Measurements from ENCODE around the gene AMMECR1L. TPM values are rescaled to one million over a fixed set of nuclear protein-coding genes. Genes with fewer than 3 reads are reported as not detected.

Gene AMMECR1L
- total RNA-seq, 8 experiments from 2014 or later, result 9.5 to 23.5 (median 14.7) TPM

DNA sequence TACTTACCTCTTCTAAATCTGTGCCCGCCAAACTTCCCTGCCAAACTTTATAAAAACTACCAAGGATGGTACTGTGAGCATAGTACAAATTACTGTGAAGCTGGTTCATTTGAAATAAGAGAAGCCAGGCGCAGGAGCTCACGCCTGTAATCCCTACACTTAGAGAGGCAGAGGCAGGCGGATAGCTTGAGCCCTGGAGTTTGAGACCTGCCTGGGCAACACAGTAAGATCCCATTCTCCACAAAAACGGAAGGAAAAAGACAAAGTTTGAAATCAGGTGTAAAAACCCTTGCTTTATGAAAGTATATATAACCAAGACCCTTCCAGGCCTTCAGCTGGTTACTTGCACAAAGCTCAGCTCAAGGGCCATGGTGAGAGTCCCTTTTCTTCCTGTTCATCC lies 5.9 kb downstream of the AMMECR1L start:
- Histone ChIP-seq H3K4me1 (replicated peaks in 1 of 2) (peaks cover 14 to 18% of the 10 kb centered on the region in 2 donors), H3K27ac (no peak overlapping the region), H3K4me3 (no peak overlapping the region)
- ATAC-seq (replicated peaks in 6 of 8), result no peak
- 0 to 100% (median 89%) methylated on average over 1 to 5 of the region's 5 CpGs; no CpG with 5 or more reads in 3 of the 10 experiments for WGBS, 10 experiments
- in situ Hi-C loops (cut with MboI; ENCODE audit: low pct_unique_long_range_greater_than_20kb in 2 of 9, low sequenced_read_pairs in 9 of 9, unreplicated experiment in 9 of 9), result no loop called here

DNA sequence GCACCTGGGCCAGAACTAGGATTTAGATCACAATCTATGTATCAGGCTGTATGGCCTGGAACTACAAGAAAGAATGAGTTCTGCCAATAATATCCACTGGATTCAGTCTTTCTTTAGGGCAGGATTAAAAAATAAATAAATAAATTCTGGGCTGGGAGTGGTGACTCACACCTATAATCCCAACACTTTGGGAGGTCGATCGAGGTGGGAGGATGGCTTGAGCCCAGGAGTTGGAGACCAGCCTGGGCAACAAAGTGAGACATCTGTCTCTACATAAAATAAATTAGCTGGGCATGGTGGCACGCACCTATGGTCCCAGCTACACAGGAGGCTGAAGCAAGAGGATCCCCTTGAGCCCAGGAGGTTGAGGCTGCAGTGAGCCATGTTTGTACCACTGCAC lies 8.1 kb downstream of the AMMECR1L start:
- 90 to 100% (median 96%) methylated on average over 1 to 3 of the region's 3 CpGs; no CpG with 5 or more reads in 4 of the 10 experiments for WGBS, 10 experiments
- no peak for ATAC-seq (replicated peaks in 6 of 8)
- Histone ChIP-seq H3K27ac (no peak overlapping the region), H3K4me3 (no peak overlapping the region), H3K4me1 (replicated peaks in 1 of 2) (peaks cover 13 to 16% of the 10 kb centered on the region in 2 donors)
- in situ Hi-C loops (cut with MboI; ENCODE audit: low pct_unique_long_range_greater_than_20kb in 2 of 9, low sequenced_read_pairs in 9 of 9, unreplicated experiment in 9 of 9), result no loop called here

DNA sequence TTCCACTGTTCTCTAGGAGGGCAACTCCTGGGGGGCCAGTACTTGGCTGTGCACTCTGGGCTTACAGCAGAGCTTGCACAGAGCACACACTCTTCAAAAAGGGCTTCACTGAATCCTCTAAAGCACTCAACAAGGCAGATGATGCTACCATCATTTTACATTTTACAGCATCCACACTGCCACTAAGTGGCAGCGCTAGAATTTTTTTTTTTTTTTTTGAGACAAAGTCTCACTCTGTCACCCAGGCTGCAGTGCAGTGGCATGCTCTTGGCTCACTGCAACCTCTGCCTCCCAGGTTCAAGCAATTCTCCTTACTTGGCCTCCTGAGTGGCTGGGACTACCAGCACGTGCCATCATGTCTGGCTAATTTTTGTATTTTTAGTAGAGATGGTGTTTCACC lies 8.6 kb downstream of the AMMECR1L start:
- 80 to 100% (median 96%) methylated on average over 1 to 2 of the region's 2 CpGs; no CpG with 5 or more reads in 4 of the 10 experiments for WGBS, 10 experiments
- no peak overlapping the region for H3K4me3 ChIP-seq
- H3K27ac ChIP-seq, result no peak overlapping the region
- ATAC-seq (replicated peaks in 6 of 8), result no peak
- in situ Hi-C loops (cut with MboI; ENCODE audit: low pct_unique_long_range_greater_than_20kb in 2 of 9, low sequenced_read_pairs in 9 of 9, unreplicated experiment in 9 of 9), result no loop called here
- peaks cover 13 to 16% of the 10 kb centered on the region in 2 donors for H3K4me1 ChIP-seq (replicated peaks in 1 of 2)

DNA sequence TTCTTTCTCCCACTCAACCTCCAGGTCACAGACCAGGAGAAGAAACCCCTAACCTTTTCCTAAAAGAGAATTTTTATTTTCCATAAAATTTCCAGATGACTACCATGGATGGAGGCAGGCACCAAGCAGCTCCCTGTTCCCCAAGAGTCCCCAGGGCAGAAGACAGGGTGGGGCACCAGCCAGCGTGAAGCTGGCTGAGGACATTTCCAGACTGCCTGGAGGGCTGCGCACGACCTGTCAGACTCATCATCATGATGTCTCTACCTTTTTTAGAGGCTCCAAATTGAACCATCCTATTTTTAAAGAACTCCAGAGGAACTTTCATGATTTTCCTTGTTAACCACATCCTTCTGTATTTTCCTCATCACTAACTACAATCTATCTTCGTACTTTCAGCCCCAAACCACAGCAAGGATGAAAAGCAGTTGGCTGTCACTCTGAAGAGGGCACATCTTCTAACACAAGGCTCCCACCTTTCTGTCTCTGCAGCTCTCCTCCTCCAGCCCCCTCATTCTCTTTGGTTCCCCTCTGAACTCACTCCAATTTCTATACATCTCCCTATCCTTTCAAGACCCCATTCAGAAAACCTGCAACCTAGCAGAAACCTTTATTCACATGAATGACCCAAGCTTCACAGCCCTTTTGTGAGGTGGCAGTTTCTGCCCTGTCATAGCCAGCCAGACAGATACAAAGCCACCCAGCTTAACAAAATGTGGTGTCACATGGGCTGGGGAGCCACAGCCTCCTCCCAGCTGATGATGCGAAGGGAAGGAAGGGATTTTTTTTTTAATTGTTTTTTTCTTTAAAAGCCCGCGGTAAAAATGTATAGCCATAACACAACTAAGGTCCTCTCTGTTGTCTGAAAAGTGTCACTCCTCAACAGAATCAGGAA lies 11.1 kb downstream of the AMMECR1L start:
- peaks cover 13 to 16% of the 10 kb centered on the region in 2 donors for H3K4me1 ChIP-seq (replicated peaks in 1 of 2)
- 10 to 100% (median 65%) methylated on average over 2 to 6 of the region's 7 CpGs for WGBS, 10 experiments
- peak in 7 of 8 experiments; percentile 62 to 98 (median 94) for ATAC-seq (replicated peaks in 6 of 8)
- in situ Hi-C loops (cut with MboI; ENCODE audit: low pct_unique_long_range_greater_than_20kb in 2 of 9, low sequenced_read_pairs in 9 of 9, unreplicated experiment in 9 of 9), result no loop called here
- no peak overlapping the region for H3K4me3 ChIP-seq
- H3K27ac ChIP-seq, result peak overlapping the region; percentile 45

DNA sequence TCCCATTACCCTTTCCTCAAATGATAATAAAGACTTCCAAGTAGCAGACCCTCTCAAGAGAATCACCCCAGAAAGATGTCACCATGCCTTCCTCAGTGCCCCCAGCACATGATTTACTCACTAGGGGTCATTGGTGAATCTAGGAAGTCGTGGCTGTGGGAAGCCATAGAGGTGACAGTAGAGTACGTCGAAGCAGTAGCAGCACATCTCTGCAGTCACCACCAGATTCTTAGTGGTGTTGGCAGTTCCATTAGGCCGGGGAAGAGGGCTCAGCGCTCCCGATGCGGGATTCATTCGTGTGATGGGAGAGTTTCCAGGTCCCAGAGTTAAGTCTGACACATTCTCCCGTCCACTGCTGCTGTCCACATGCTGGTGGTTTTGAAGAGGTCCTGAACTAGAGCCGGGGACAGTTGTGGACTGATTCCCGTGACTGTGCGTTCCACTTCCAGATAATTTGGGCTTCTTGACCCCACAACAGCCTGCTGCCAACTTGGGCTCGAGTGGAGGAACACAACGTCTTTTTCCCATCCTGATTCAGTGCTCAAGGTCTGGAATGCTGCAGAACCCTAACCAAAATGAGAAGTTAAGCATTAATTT lies 12.0 kb downstream of the AMMECR1L start:
- WGBS, 10 experiments, result 50 to 100% (median 83%) methylated on average over 1 to 5 of the region's 14 CpGs; no CpG with 5 or more reads in 5 of the 10 experiments
- in situ Hi-C loops (cut with MboI; ENCODE audit: low pct_unique_long_range_greater_than_20kb in 2 of 9, low sequenced_read_pairs in 9 of 9, unreplicated experiment in 9 of 9), result no loop called here
- H3K27ac ChIP-seq, result no peak overlapping the region

DNA sequence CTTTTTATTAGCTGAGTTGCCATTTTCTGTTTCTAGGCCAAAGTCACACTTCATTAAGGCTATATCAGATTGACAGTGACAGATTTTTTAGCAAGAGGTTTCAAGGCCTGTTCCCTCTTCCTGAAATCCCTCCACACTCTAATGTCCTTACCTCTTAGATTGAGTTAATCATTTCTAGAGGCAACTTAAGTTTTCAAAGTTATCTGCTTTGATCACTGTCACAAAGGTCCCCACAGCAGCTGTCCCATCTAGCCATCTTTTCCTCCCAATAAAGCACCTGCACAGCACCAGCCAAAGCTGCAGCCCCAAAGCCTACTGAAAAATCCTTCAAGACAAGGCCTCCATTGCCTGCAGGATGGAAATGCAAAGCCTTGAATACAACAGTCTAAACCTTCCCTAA lies 13.4 kb downstream of the AMMECR1L start:
- no peak overlapping the region for H3K27ac ChIP-seq
- peaks cover 13 to 16% of the 10 kb centered on the region in 2 donors for H3K4me1 ChIP-seq (replicated peaks in 1 of 2)
- H3K4me3 ChIP-seq, result no peak overlapping the region
- in situ Hi-C loops (cut with MboI; ENCODE audit: low pct_unique_long_range_greater_than_20kb in 2 of 9, low sequenced_read_pairs in 9 of 9, unreplicated experiment in 9 of 9), result no loop called here
- no peak for ATAC-seq (replicated peaks in 6 of 8)

More for the DNA sequence above, 12.0 kb downstream of the AMMECR1L start:
- H3K4me1 ChIP-seq (replicated peaks in 1 of 2), result peaks cover 13 to 16% of the 10 kb centered on the region in 2 donors
- H3K4me3 ChIP-seq, result no peak overlapping the region
- no peak for ATAC-seq (replicated peaks in 6 of 8)

DNA sequence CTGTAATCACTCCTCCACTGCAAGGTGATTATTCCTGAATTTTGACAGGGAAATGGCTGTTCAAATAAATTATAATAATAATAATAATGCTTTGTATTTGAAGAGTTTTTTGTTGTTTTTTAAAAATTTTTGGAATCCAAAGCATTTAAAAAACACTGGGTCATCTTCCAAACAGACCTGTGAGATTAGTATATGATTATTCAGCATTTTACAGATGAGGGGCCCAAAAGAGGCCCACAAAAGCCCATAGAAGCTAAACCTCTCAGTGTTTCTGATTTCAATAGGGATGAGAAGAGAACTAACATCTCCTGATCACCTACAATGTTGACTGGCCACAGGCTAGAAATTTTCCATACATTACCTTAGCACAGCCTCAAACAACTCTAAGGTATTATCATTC lies 19.8 kb downstream of the AMMECR1L start:
- H3K4me1 ChIP-seq (replicated peaks in 1 of 2), result no peaks in the 10 kb centered on the region
- H3K27ac ChIP-seq, result no peak overlapping the region
- no peak overlapping the region for H3K4me3 ChIP-seq
- no peak for ATAC-seq (replicated peaks in 6 of 8)
- in situ Hi-C loops (cut with MboI; ENCODE audit: low pct_unique_long_range_greater_than_20kb in 2 of 9, low sequenced_read_pairs in 9 of 9, unreplicated experiment in 9 of 9), result no loop called here

DNA sequence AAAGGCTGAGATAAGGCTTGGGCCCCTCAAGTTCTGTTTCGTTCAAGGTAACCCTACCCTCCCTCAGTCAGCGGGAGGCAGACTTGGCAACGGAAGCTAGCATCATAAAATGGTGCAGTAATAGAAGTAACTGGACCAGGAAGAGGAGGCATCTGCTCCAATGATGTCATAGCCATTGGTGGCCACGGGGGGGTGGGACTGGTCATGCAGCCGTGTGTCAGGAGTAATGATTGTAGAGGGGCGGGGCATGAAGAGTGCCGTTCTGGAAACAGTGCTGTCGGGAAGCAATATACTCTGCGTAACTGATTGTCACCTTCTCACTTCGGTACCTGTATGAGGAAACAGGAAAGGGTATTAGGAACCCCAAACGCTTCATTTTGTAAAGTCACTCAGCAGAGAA lies 20.9 kb downstream of the AMMECR1L start:
- Histone ChIP-seq H3K4me3 (no peak overlapping the region), H3K27ac (no peak overlapping the region), H3K4me1 (replicated peaks in 1 of 2) (peaks cover 7 to 8% of the 10 kb centered on the region in 2 donors)
- in situ Hi-C loops (cut with MboI; ENCODE audit: low pct_unique_long_range_greater_than_20kb in 2 of 9, low sequenced_read_pairs in 9 of 9, unreplicated experiment in 9 of 9), result no loop called here
- ATAC-seq (replicated peaks in 6 of 8), result peak in 6 of 8 experiments; percentile 34 to 57 (median 48)
- 78 to 100% (median 95%) methylated on average over 1 to 9 of the region's 11 CpGs; no CpG with 5 or more reads in 2 of the 10 experiments for WGBS, 10 experiments

DNA sequence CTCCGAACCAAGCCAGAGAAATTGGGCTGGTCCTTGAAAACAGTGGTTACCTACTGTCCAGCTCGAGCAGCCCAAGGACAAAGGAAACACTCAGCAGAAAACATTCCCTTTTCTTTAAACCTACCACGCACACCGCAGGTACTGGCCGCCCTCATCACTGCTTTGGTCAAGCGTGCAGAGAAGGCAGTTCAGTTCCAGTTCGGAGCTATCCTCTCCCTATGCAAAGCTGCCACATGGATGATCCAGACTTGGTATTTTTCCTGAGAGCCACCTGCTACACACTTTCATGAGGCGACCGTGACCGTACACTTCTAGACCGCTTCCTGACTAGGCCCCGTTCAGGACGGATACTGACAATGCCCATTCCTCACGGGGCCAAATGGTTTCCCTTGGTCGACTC lies 23.5 kb downstream of the AMMECR1L start:
- no peak overlapping the region for H3K4me3 ChIP-seq

DNA sequence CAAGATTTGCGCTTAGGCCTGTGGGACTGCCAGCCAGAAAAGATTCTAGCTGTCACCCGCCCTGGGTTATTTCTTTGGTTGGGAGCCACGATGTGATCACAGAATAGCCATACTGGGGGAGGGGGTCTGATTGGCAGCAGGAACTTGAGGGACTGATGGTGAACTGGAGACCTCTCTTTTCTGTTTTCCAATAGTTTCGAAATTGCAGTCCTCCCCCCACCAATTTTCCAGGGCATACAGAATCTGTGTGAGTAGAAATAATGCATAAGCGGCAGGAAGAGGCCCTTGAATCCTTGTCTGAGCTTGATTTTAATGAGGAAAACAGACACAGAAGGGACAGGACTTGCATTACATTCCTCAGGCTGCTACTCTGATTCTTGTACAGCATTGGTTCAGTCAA lies 25.6 kb downstream of the AMMECR1L start:
- in situ Hi-C loops (cut with MboI; ENCODE audit: low pct_unique_long_range_greater_than_20kb in 2 of 9, low sequenced_read_pairs in 9 of 9, unreplicated experiment in 9 of 9), result no loop called here
- 29 to 71% (median 53%) methylated on average over 1 to 5 of the region's 5 CpGs; no CpG with 5 or more reads in 2 of the 10 experiments for WGBS, 10 experiments

More for the DNA sequence above, 23.5 kb downstream of the AMMECR1L start:
- H3K4me1 ChIP-seq (replicated peaks in 1 of 2), result peaks cover 13 to 14% of the 10 kb centered on the region in 2 donors
- in situ Hi-C loops (cut with MboI; ENCODE audit: low pct_unique_long_range_greater_than_20kb in 2 of 9, low sequenced_read_pairs in 9 of 9, unreplicated experiment in 9 of 9), result no loop called here
- no peak for ATAC-seq (replicated peaks in 6 of 8)
- WGBS, 10 experiments, result 85 to 100% (median 90%) methylated on average over 1 to 15 of the region's 15 CpGs; no CpG with 5 or more reads in 1 of the 10 experiments
- H3K27ac ChIP-seq, result no peak overlapping the region

DNA sequence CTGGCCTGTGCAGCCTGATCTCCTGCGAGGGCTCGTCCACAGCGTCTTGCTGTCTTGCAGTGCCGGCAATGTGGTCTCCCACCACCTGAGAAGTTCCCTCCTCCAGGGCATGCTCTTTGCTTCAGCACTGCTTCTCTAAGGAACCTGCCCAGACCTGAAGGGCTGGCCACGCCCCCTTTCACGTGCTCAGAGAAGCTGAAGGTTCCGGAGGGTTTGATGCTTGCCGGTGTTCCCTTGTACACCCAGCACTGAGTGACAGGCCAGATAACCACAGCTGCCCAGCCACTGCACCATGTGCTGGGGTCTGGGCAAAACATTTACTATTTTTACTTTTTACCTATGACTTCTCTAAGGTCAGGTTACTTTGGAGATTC lies 26.1 kb downstream of the AMMECR1L start:
- ATAC-seq (replicated peaks in 6 of 8), result peak in 2 of 8 experiments; percentile 3 to 11
- in situ Hi-C loops (cut with MboI; ENCODE audit: low pct_unique_long_range_greater_than_20kb in 2 of 9, low sequenced_read_pairs in 9 of 9, unreplicated experiment in 9 of 9), result no loop called here
- H3K4me3 ChIP-seq, result no peak overlapping the region
- H3K27ac ChIP-seq, result peak overlapping the region in 1 of 2 donors; percentile 64
- WGBS, 10 experiments, result 40 to 100% (median 42%) methylated on average over 1 to 8 of the region's 8 CpGs; no CpG with 5 or more reads in 4 of the 10 experiments
- H3K4me1 ChIP-seq (replicated peaks in 1 of 2), result peaks cover 18 to 19% of the 10 kb centered on the region in 2 donors

More for the DNA sequence above, 25.6 kb downstream of the AMMECR1L start:
- peak overlapping the region in 1 of 2 donors; percentile 64 for H3K27ac ChIP-seq
- no peak for ATAC-seq (replicated peaks in 6 of 8)
- peaks cover 18 to 19% of the 10 kb centered on the region in 2 donors for H3K4me1 ChIP-seq (replicated peaks in 1 of 2)
- no peak overlapping the region for H3K4me3 ChIP-seq

DNA sequence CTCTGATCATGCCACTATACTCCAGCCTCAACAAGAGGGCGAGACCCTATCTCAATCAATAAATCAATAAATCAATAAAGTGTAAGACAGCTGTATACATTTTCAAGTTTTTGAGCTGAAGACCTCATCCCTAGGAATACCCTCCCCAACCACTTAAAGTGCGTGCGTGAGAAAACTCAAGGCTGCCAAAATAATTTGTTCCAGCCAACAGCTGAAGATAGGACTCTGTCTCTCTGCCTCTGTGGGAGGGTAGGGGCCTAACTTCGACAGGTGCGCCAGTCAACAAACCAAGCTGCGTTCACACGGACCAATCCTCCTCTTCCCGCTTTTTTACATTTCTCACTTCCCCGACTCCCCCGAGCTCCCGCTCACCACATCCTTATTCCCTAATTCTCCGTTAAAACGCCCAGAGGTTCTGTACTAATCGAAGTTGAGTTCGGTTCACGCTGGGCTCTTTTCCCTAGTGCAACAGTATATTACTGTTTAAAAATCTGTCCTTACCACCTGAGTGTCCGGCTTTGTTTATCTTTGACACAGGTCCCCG lies 28.4 kb downstream of the AMMECR1L start:
- Histone ChIP-seq H3K4me3 (peak overlapping the region; percentile 60 to 94 (median 92)), H3K4me1 (replicated peaks in 1 of 2) (peaks cover 18 to 19% of the 10 kb centered on the region in 2 donors), H3K27ac (peak overlapping the region; percentile 68 to 86)
- in situ Hi-C loops (cut with MboI; ENCODE audit: low pct_unique_long_range_greater_than_20kb in 2 of 9, low sequenced_read_pairs in 9 of 9, unreplicated experiment in 9 of 9), result no loop called here
- peak in 1 of 8 experiments; percentile 4 for ATAC-seq (replicated peaks in 6 of 8)
- 0 to 33% (median 1%) methylated on average over 2 to 16 of the region's 18 CpGs for WGBS, 10 experiments

DNA sequence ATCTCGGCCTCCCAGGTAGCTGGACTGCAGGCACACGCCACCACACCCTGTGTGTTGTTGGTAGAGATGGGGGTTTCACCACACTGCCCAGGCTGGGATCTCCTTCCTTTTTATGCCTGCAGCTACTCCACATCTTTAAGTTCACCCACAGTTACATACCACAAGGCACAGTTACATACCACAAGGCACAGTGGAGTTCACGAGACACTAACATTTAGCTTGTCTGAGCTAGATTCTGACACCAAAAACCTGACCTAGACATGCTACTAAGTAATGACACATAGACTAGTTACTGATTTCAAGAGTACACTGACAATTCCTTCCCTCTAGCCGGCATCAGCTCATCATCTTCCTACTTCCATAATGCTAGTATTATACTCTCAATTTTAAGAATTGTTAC lies 32.1 kb downstream of the AMMECR1L start:
- in situ Hi-C loops (cut with MboI; ENCODE audit: low pct_unique_long_range_greater_than_20kb in 2 of 9, low sequenced_read_pairs in 9 of 9, unreplicated experiment in 9 of 9), result no loop called here
- H3K4me3 ChIP-seq, result no peak overlapping the region
- peaks cover 5% of the 10 kb centered on the region in 2 donors for H3K4me1 ChIP-seq (replicated peaks in 1 of 2)
- H3K27ac ChIP-seq, result no peak overlapping the region
- no peak for ATAC-seq (replicated peaks in 6 of 8)
- 78 to 100% (median 100%) methylated on average over 1 to 3 of the region's 4 CpGs; no CpG with 5 or more reads in 1 of the 10 experiments for WGBS, 10 experiments

Data from motor neuron (in vitro differentiated cells).